GM18951 (cell line): ENCODE measurements around the gene ACAD9.

ENCODE experiments used
- POLR2A ChIP-seq: IDR thresholded peaks from 4 replicates; pipeline ENCODE4 v1.6.1; 2011; ENCODE audit warnings: mild to moderate bottlenecking; ENCODE audit not compliant: insufficient read length, insufficient read depth; ENCODE audit errors: extremely low read depth
- in situ Hi-C: fragments of 300-500 bp; cut with MboI; formaldehyde crosslinking; loops from one replicate; pipeline ENCODE4 v1.12.0; 2022; ENCODE audit warnings: low sequenced_read_pairs, mixed read lengths, inconsistent platforms; ENCODE audit not compliant: unreplicated experiment

The ACAD9 gene

DNA sequence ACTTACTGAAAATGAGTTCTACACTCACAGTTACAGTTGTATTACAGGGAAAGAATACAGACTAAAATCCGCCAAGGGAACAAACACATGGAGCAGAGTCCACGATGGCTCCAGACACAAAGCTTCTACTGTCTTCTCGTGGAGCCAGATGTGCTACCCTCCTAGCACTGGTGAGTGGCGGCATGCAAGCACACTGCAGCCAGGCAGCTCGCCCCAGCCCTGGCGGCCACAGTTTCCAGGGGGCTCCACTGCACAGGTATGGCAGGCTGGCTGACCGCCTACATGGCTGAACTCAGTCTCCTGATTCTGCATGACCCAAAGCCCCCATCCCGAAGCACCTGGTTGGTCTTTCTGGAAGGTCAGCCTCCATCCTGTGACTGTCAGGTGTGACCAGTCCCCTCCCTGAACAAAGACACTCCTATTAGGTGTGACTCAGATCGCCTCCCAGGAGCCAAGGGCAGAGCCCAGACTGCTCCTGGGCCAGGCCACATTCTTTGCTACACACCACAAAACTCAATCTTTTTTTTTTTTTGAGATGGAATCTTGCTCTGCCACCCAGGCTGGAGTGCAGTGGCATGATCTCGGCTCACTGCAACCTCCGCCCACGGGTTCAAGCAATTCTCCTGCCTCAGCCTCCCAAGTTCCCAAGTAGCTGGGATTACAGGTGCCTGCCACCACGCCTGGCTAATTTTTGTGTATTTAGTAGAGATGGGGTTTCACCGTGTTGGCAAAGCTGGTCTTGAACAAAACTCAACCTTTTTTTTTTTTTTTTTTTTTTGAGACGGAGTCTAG is 62.9 kb downstream of the ACAD9 start:
- TF ChIP-seq POLR2A = no peak
- in situ Hi-C loops = no loop called here

DNA sequence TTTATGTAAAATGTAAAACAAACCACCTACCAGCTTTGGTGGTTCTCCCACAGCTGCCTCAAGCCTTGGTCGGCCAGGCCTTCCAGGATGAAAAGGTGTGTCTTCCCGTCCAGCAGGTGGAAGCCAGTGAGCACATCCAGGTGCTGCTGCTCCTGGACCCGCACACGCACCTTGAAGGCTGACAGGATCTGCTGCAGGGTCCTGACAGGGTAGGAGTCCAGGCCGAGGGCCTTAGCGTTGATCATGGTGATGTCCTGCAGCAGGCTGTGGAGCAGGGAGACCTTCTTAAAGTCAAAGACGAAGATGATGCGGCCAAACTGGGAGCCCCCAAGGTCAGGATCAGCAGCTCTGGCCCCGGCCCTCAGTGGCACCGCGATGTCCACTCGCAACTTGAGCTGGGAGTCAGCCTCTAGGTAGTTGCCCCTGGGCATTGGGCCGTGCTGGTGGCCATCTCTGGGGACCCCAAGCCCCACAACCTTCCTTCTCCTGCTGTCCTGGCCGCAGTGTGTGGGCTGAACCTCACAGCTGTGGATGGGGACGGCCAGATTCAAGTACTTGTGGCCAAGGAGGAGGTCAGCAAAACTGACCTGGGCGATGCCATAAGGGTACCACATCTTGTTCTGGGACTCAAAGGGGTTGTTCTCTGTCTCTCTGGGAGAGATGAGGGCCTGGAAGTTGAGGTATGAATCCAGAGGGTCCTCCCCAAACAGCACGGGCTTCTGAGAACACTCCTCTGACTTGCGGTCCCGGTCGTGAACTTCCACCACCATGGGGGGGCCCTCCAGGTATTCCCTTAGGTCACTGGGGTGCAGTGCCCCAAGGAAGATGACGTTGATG is 65.8 kb downstream of the ACAD9 start:
- TF ChIP-seq POLR2A = no peak
- in situ Hi-C loops = no loop called here

DNA sequence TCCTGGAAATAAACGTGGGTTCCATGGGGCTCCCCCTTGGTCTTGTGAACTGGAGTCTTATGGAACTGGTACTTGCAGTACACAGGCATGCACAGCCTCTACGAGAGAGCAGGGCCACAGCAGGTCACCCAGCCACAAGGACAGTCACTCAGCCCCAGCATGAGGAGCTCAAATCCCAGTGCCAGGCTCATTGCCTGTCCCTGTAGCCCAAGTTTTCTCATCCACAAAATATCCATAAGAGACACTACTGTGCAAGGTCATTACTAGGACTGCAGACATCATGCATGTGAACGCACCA is 66.4 kb downstream of the ACAD9 start:
- no peak for TF ChIP-seq POLR2A
- in situ Hi-C loops = no loop called here

DNA sequence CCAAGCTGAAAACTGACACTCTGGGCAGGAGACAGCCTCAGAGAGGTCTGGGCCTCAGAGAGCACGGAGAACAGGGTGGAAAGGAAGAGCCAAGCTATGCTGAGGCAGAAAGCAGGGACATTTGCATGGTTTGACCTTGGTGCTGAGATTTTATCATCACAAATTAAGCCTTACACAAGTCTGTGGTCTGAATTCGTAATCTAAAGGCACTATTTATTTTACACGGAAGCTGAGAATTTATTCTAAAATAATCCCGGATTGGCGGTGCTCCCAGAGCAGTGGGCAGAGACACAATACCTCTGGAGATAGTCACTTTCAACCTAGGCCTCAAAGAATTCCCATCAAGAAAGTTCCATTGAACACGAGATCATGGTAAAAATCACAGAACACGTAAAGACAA is 67.0 kb downstream of the ACAD9 start:
- no peak for TF ChIP-seq POLR2A
- in situ Hi-C loops = no loop called here

DNA sequence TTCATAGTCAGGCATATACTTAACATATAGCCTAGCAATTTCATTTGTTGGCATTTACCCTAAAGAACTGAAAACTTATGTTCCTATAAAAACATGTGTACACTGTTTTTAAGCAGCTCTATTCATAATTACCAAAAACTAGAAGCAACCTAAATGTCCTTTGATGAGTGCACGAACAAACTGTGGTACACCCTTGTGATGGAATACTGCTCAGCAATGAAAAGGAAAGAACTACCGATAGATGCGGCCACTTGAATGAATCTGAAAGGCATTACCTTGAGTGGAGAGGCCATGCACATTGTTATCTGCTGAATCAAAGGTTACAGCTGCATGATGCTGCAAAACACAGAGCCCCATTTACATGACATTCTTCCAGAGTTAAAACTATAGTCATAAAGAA is 69.7 kb downstream of the ACAD9 start:
- no peak for TF ChIP-seq POLR2A
- in situ Hi-C loops = no loop called here

DNA sequence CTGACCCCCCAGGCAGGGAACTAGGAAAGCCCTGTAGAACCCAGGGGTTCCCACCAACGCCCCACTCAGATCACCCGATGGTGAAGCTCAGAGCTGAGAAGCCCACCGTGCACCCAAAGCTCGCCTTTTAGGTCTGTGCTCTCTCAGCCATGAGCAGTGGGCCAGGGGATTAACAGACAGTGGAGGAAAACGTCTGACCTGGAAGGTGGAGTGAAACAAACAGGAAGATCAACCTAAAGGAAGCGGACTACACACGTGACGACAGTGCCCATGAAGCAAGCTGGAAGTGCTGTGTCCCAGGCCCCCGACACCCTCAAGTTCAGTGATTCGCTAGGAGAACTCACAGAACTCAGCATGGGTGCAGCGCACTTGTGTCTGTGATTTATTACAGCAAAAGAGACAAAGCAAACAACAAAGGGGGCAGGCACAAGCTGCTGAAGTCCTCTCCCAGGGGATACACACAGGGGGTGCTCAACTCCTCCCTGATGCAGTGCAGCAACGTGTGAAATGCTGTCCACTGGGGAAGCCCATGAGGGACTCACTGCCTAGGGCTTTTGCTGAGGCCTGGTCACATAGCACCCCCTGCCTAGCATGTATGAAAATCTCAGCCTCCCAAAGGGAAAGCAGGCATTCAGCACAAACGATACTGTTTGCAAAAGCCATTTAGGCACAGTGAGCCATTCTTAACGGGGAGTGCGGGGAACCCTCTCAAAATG is 71.0 kb downstream of the ACAD9 start:
- no peak for TF ChIP-seq POLR2A
- in situ Hi-C loops = no loop called here

- TF ChIP-seq POLR2A = no peak
- in situ Hi-C loops = no loop called here
Measured at GRCh38 chr3:128956440-128956839, 77.0 kb downstream of the ACAD9 start.
